IMR-90 (cell line): ENCODE data around the gene MOB1A. TPM values are rescaled to one million over a fixed set of nuclear protein-coding genes. Genes with fewer than 3 reads are reported as not detected.

Experiments
- ATAC-seq: fragments of 200-7000 bp; cut with Tn5 transposase; 2 replicates; pipeline ENCODE4 v1.9.1; 2020; ENCODE audit warnings: low read depth, mild to moderate bottlenecking, moderate library complexity
- BruUV-seq: library from RNA; stranded (reverse); fragments of 400-500 nt; replicated peaks from 2 replicates; lab custom pipeline; 2021; lab: Mats Ljungman, UMichigan
- CTCF ChIA-PET: fragments of 300-600 bp; formaldehyde crosslinking; extraction: SDS; loops from one replicate; lab custom pipeline; 2021; ENCODE audit warnings: antibody characterized with exemption; lab: Yijun Ruan, JAX
- POLR2A ChIA-PET: fragments of 300-600 bp; sonication (Branson Sonifier 250); formaldehyde crosslinking; loops from one replicate; lab custom pipeline; 2022; ENCODE audit warnings: antibody characterized with exemption; ENCODE audit not compliant: unreplicated experiment; lab: Charles Lee
- DNase-seq: peaks from one replicate; pipeline ENCODE4 v3.0.0; 2013
- H2AFZ ChIP-seq: replicated peaks from 2 replicates; pipeline ENCODE3; 2013; ENCODE audit warnings: low read length, mild to moderate bottlenecking; ENCODE audit not compliant: poor library complexity
- H2AK5ac ChIP-seq: 2 replicates; pipeline ENCODE4 v1.6.1; 2013; ENCODE audit warnings: low read depth, low read length, inconsistent platforms
- H2AK9ac ChIP-seq: replicated peaks from 2 replicates; pipeline ENCODE3; 2013; ENCODE audit warnings: mild to moderate bottlenecking, low read depth, low read length, moderate library complexity; ENCODE audit not compliant: poor library complexity
- H2BK120ac ChIP-seq: 2 replicates; pipeline ENCODE4 v1.6.1; 2013; ENCODE audit warnings: low read depth, low read length, inconsistent platforms
- H2BK15ac ChIP-seq: 3 replicates; pipeline ENCODE4 v1.6.1; 2013; ENCODE audit warnings: low read depth, low read length, inconsistent platforms
- H2BK20ac ChIP-seq: 2 replicates; pipeline ENCODE4 v1.6.1; 2013; ENCODE audit warnings: low read depth, mild to moderate bottlenecking, inconsistent platforms, low read length, moderate library complexity
- H2BK5ac ChIP-seq: 2 replicates; pipeline ENCODE4 v1.6.1; 2013; ENCODE audit warnings: mild to moderate bottlenecking, low read depth, low read length, inconsistent platforms; ENCODE audit not compliant: poor library complexity, severe bottlenecking
- H3K14ac ChIP-seq: replicated peaks from 2 replicates; pipeline ENCODE4 v1.6.1; 2013; ENCODE audit warnings: low read depth, low read length, inconsistent platforms
- H3K18ac ChIP-seq: 2 replicates; pipeline ENCODE4 v1.6.1; 2013; ENCODE audit warnings: low read depth, low read length, control low read depth
- H3K23ac ChIP-seq: 2 replicates; pipeline ENCODE4 v1.6.1; 2013; ENCODE audit warnings: low read depth, low read length, inconsistent platforms
- H3K27ac ChIP-seq: 2 replicates; pipeline ENCODE4 v1.5.1; 2013; ENCODE audit warnings: mild to moderate bottlenecking, control low read depth, low read length; ENCODE audit not compliant: insufficient read depth
- H3K27me3 ChIP-seq: 2 replicates; pipeline ENCODE4 v1.6.1; 2013; ENCODE audit warnings: low read length; ENCODE audit not compliant: control insufficient read depth, insufficient read depth
- H3K36me3 ChIP-seq: 2 replicates; pipeline ENCODE4 v1.6.1; 2013; ENCODE audit warnings: low read length, mixed read lengths; ENCODE audit not compliant: control insufficient read depth, insufficient read depth
- H3K4ac ChIP-seq: 2 replicates; pipeline ENCODE4 v1.6.1; 2013; ENCODE audit warnings: low read depth, low read length, inconsistent platforms
- H3K4me1 ChIP-seq: 2 replicates; pipeline ENCODE4 v1.6.1; 2013; ENCODE audit warnings: low read length, mixed read lengths; ENCODE audit not compliant: control insufficient read depth, insufficient read depth
- H3K4me2 ChIP-seq: 2 replicates; pipeline ENCODE4 v1.6.1; 2013; ENCODE audit warnings: low read depth, mild to moderate bottlenecking, control low read depth, low read length, moderate library complexity
- H3K4me3 ChIP-seq: 2 replicates; pipeline ENCODE4 v1.5.1; 2013; ENCODE audit warnings: low read depth, mild to moderate bottlenecking, control low read depth, low read length, moderate library complexity; ENCODE audit not compliant: insufficient read depth
- H3K56ac ChIP-seq: 2 replicates; pipeline ENCODE4 v1.6.1; 2013; ENCODE audit warnings: low read length, inconsistent platforms; ENCODE audit not compliant: insufficient read depth; ENCODE audit errors: extremely low read depth
- H3K79me1 ChIP-seq, 2 experiments: 2 replicates each; pipeline ENCODE4 v1.6.1; 2013; ENCODE audit warnings: low read length in 2 of 2, inconsistent platforms in 1 of 2, low read depth in 1 of 2
- H3K9ac ChIP-seq: 2 replicates; pipeline ENCODE4 v1.6.1; 2013; ENCODE audit warnings: low read depth, low read length, control low read depth
- H3K9me1 ChIP-seq: 2 replicates; pipeline ENCODE4 v1.6.1; 2013; ENCODE audit warnings: low read length, inconsistent platforms; ENCODE audit not compliant: insufficient read depth
- H3K9me3 ChIP-seq: 2 replicates; pipeline ENCODE4 v1.6.1; 2013; ENCODE audit warnings: low read length; ENCODE audit not compliant: control insufficient read depth, insufficient read depth
- H4K20me1 ChIP-seq: 2 replicates; pipeline ENCODE4 v1.6.1; 2013; ENCODE audit warnings: low read length, inconsistent platforms; ENCODE audit not compliant: insufficient read depth
- H4K5ac ChIP-seq: 2 replicates; pipeline ENCODE4 v1.6.1; 2013; ENCODE audit warnings: mild to moderate bottlenecking, low read depth, low read length, control low read depth
- H4K8ac ChIP-seq, 2 experiments: 2 replicates each; pipeline ENCODE4 v1.6.1; 2013; ENCODE audit warnings: low read depth in 2 of 2, low read length in 2 of 2, control low read depth in 1 of 2, inconsistent platforms in 1 of 2
- H4K91ac ChIP-seq: 2 replicates; pipeline ENCODE4 v1.6.1; 2013; ENCODE audit warnings: low read depth, low read length, inconsistent platforms; ENCODE audit not compliant: insufficient read depth
- BHLHE40 ChIP-seq: fragments of 150-350 bp; IDR thresholded peaks from 2 replicates; pipeline ENCODE4 v1.6.1; 2016; ENCODE audit warnings: mild to moderate bottlenecking, low read depth, low read length
- FOS ChIP-seq: fragments of 150-350 bp; IDR thresholded peaks from 2 replicates; pipeline ENCODE4 v1.6.1; 2016; ENCODE audit warnings: low read depth, low read length
- MAZ ChIP-seq: IDR thresholded peaks from 2 replicates; pipeline ENCODE4 v1.6.1; 2012; ENCODE audit warnings: low read depth, mild to moderate bottlenecking, low read length, improper control_type of control experiment, moderate library complexity, borderline replicate concordance
- MXI1 ChIP-seq: IDR thresholded peaks from 2 replicates; pipeline ENCODE4 v1.6.1; 2012; ENCODE audit warnings: low read depth, mild to moderate bottlenecking, low read length, moderate library complexity, borderline replicate concordance
- NFE2L2 ChIP-seq: fragments of 150-350 bp; IDR thresholded peaks from 2 replicates; pipeline ENCODE4 v1.6.1; 2016; ENCODE audit warnings: low read depth, mild to moderate bottlenecking, low read length
- POLR2A ChIP-seq: IDR thresholded peaks from 2 replicates; pipeline ENCODE4 v1.6.1; 2012; ENCODE audit warnings: mild to moderate bottlenecking, low read depth, low read length
- RCOR1 ChIP-seq: IDR thresholded peaks from 2 replicates; pipeline ENCODE4 v1.6.1; 2012; ENCODE audit warnings: mild to moderate bottlenecking, low read length, improper control_type of control experiment; ENCODE audit not compliant: insufficient replicate concordance
- SMC3 ChIP-seq: fragments of 150-350 bp; IDR thresholded peaks from 2 replicates; pipeline ENCODE4 v1.6.1; 2016; ENCODE audit warnings: low read depth, mild to moderate bottlenecking, antibody characterized with exemption, low read length, moderate library complexity
- WGBS, 2 experiments: methylation state at CpG; one replicate each; pipeline versions ENCODE4 v1.1.5 to v1.1.7; 2013; ENCODE audit warnings: missing lambda C conversion rate in 2 of 2; ENCODE audit not compliant: insufficient read length in 1 of 2; ENCODE audit errors: extremely low coverage in 2 of 2; 5-methylcytosine and 5-hydroxymethylcytosine counted together
- dilution Hi-C: fragments of 300-500 bp; cut with HindIII; formaldehyde crosslinking; loops from one replicate; pipeline ENCODE4 v1.14.3; 2018; ENCODE audit warnings: low sequenced_read_pairs; ENCODE audit not compliant: unreplicated experiment
- in situ Hi-C: fragments of 300-500 bp; cut with MboI; formaldehyde crosslinking; loops from 3 replicates; pipeline ENCODE4 v1.14.3; 2019; ENCODE audit warnings: low sequenced_read_pairs, inconsistent platforms, mixed read lengths
- intact Hi-C: fragments of 100-400 bp; cut with micrococcal nuclease; formaldehyde crosslinking; loops from 2 replicates; pipeline ENCODE4 v1.10.0; 2022
- polyA plus RNA-seq, 3 experiments: library from polyadenylated mRNA; depleted of rRNA; stranded (reverse); fragments of >200 nt; gene quantifications; 2 replicates each; pipeline ENCODE4 v1.2.3, GENCODE V29; 2012; ENCODE audit warnings: low replicate concordance in 1 of 3
- total RNA-seq: library from RNA; depleted of rRNA; stranded (reverse); fragments of >200 nt; gene quantifications from 2 replicates; pipeline ENCODE4 v1.2.3, GENCODE V29; 2012
- TF ChIP-seq, protein P1 (sequence below): fragments of 150-350 bp; IDR thresholded peaks from 2 replicates; pipeline ENCODE4 v1.6.1; 2017; ENCODE audit warnings: mild to moderate bottlenecking, antibody characterized with exemption, low read length, low read depth
- TF ChIP-seq, protein P2 (sequence below): conservative IDR thresholded peaks from 2 replicates; pipeline ENCODE4 v1.5.1; 2012; ENCODE audit warnings: mild to moderate bottlenecking, low read depth, low read length, improper control_type of control experiment

MOB1A gene
- total and polyA plus RNA-seq, 2 of the 4 experiments (the other 2 are of a cell fraction), result 21.0 to 60.8 TPM

DNA sequence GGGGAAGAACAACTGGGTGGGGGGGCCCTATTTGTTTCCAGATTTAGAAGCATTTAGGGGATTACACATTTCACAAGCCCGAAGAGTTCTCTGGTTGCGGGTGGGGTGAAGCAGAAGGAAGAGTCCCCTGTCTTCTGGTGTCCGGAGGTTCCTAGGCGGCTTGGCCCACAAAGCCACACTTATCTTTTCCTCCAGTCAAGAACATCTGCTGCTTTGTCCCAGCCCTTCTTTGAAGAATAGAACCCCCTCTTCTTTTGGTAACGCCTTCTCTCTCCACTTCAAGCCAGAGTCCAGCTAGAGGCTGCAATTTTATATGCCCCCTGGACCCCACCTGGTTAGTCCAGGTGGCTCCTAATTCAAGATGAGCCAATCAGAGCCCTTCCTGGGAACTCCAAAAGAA lies 46.8 kb downstream of the MOB1A start:
- ATAC-seq (no peak), DNase-seq (no peak)
- in situ Hi-C loops (loop anchor here (25.0 kb wide), 1 partner anchor 295 kb away; the partner anchor contains the start of gene STAMBP), intact Hi-C loops (no loop called here), dilution Hi-C loops (no loop called here)
- TF ChIP-seq, protein P1, sequence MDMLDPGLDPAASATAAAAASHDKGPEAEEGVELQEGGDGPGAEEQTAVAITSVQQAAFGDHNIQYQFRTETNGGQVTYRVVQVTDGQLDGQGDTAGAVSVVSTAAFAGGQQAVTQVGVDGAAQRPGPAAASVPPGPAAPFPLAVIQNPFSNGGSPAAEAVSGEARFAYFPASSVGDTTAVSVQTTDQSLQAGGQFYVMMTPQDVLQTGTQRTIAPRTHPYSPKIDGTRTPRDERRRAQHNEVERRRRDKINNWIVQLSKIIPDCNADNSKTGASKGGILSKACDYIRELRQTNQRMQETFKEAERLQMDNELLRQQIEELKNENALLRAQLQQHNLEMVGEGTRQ, result no peak
- TF ChIP-seq FOS (no peak), MAZ (no peak), POLR2A (no peak), SMC3 (no peak), BHLHE40 (no peak), NFE2L2 (no peak), RCOR1 (no peak), MXI1 (no peak)
- TF ChIP-seq, protein P2, sequence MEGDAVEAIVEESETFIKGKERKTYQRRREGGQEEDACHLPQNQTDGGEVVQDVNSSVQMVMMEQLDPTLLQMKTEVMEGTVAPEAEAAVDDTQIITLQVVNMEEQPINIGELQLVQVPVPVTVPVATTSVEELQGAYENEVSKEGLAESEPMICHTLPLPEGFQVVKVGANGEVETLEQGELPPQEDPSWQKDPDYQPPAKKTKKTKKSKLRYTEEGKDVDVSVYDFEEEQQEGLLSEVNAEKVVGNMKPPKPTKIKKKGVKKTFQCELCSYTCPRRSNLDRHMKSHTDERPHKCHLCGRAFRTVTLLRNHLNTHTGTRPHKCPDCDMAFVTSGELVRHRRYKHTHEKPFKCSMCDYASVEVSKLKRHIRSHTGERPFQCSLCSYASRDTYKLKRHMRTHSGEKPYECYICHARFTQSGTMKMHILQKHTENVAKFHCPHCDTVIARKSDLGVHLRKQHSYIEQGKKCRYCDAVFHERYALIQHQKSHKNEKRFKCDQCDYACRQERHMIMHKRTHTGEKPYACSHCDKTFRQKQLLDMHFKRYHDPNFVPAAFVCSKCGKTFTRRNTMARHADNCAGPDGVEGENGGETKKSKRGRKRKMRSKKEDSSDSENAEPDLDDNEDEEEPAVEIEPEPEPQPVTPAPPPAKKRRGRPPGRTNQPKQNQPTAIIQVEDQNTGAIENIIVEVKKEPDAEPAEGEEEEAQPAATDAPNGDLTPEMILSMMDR, result no peak
- H3K9me1 ChIP-seq, result no peaks in the 10 kb centered on the region
- ChIA-PET CTCF (interaction anchor here (0.7 kb wide), 1 partner anchor 11 kb away, joined by 4 read pairs; no protein-coding TSS in a partner anchor), POLR2A (no interaction called here)
- no peak overlapping the region for H3K4me2 ChIP-seq
- H3K9me3 ChIP-seq, result peaks cover 2% of the 10 kb centered on the region; the same call in 1 of the 2 replicates
- H3K79me1 ChIP-seq, result no peaks in the 10 kb centered on the region
- H3K23ac ChIP-seq, result no peak overlapping the region
- no peak overlapping the region for H4K91ac ChIP-seq
- H3K9ac ChIP-seq, result no peak overlapping the region
- no peaks in the 10 kb centered on the region for H4K20me1 ChIP-seq
- H3K56ac ChIP-seq, result no peak overlapping the region
- peaks cover 12% of the 10 kb centered on the region for H3K27me3 ChIP-seq
- H4K5ac ChIP-seq, result no peak overlapping the region
- H3K36me3 ChIP-seq, result peaks cover 7% of the 10 kb centered on the region
- no peak overlapping the region for H3K4me3 ChIP-seq
- no peak overlapping the region for H2AK5ac ChIP-seq
- no peak overlapping the region for H2AFZ ChIP-seq
- no peak overlapping the region for H2BK15ac ChIP-seq
- H3K14ac ChIP-seq, result no peak overlapping the region
- no peak overlapping the region for H4K8ac ChIP-seq
- H3K4me1 ChIP-seq, result no peaks in the 10 kb centered on the region
- no peak overlapping the region for H3K27ac ChIP-seq
- WGBS, 2 experiments, result no CpG with 5 or more reads among the region's 5 CpGs
- H2AK9ac ChIP-seq, result no peak overlapping the region
- H2BK120ac ChIP-seq, result no peak overlapping the region
- H3K4ac ChIP-seq, result no peak overlapping the region
- H2BK20ac ChIP-seq, result no peak overlapping the region
- H3K18ac ChIP-seq, result no peak overlapping the region
- BruUV-seq, result no TSS peak
- H2BK5ac ChIP-seq, result no peak overlapping the region
